Measurements from ENCODE around the gene CCDC57. TPM values are rescaled to one million over a fixed set of nuclear protein-coding genes. Genes with fewer than 3 reads are reported as not detected.

Gene CCDC57
- total and polyA plus RNA-seq, 11 donors, result 4.3 to 17.6 (median 9.5) TPM

- Histone ChIP-seq H3K4me3 (no peak overlapping the region), H3K27ac (no peak overlapping the region), H3K4me1 (no peaks in the 10 kb centered on the region), H3K9me3 (no peaks in the 10 kb centered on the region), H3K36me3 (peaks cover 0 to 10% (median 6%) of the 10 kb centered on the region in 9 donors), H3K27me3 (no peaks in the 10 kb centered on the region)
- WGBS, 4 donors, result 78 to 82% (median 80%) methylated on average over 26 to 32 of the region's 32 CpGs
- TF ChIP-seq POLR2A (IDR thresholded peaks at IDR 0.05), result no peak
- TF ChIP-seq, protein P1, sequence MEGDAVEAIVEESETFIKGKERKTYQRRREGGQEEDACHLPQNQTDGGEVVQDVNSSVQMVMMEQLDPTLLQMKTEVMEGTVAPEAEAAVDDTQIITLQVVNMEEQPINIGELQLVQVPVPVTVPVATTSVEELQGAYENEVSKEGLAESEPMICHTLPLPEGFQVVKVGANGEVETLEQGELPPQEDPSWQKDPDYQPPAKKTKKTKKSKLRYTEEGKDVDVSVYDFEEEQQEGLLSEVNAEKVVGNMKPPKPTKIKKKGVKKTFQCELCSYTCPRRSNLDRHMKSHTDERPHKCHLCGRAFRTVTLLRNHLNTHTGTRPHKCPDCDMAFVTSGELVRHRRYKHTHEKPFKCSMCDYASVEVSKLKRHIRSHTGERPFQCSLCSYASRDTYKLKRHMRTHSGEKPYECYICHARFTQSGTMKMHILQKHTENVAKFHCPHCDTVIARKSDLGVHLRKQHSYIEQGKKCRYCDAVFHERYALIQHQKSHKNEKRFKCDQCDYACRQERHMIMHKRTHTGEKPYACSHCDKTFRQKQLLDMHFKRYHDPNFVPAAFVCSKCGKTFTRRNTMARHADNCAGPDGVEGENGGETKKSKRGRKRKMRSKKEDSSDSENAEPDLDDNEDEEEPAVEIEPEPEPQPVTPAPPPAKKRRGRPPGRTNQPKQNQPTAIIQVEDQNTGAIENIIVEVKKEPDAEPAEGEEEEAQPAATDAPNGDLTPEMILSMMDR (IDR thresholded peaks at IDR 0.05), result no peak
- ATAC-seq (no peak), DNase-seq (no peak)
- intact Hi-C loops (cut with DNase I), result no loop called here
Observed at GRCh38 chr17:82121660-82122629, 90.7 kb downstream of the CCDC57 start.

DNA sequence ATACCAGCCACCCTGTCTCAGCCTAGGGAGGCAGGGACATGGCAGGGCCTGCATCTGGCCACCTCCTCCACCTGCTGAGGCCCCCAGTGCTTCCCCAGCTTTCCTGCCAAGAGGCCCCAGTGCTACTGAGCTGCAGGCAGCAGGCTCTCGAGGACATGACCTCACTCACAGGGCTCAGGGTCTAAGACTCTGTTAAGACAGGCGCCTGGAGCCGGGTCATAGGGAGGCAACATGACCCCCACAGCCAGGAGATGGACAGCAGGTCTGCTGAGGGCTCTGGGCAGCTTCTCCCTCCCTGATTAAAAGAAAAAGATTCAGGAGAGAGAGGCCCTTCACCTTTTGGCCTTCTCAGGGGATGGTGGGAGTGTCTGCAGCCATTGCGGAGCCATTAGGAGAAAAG lies 91.4 kb downstream of the CCDC57 start:
- Histone ChIP-seq H3K9me3 (no peaks in the 10 kb centered on the region), H3K27me3 (no peaks in the 10 kb centered on the region), H3K4me1 (no peaks in the 10 kb centered on the region), H3K27ac (no peak overlapping the region), H3K36me3 (peaks cover 0 to 6% (median 2%) of the 10 kb centered on the region in 9 donors), H3K4me3 (no peak overlapping the region)
- ATAC-seq, result no peak
- intact Hi-C loops (cut with DNase I), result no loop called here
- 80 to 92% (median 86%) methylated on average over 4 of the region's 4 CpGs for whole genome bisulfite sequencing, 4 donors
- TF ChIP-seq POLR2A (IDR thresholded peaks at IDR 0.05), result no peak
- TF ChIP-seq, protein P1 (IDR thresholded peaks at IDR 0.05), result no peak
- no peak for DNase-seq

DNA sequence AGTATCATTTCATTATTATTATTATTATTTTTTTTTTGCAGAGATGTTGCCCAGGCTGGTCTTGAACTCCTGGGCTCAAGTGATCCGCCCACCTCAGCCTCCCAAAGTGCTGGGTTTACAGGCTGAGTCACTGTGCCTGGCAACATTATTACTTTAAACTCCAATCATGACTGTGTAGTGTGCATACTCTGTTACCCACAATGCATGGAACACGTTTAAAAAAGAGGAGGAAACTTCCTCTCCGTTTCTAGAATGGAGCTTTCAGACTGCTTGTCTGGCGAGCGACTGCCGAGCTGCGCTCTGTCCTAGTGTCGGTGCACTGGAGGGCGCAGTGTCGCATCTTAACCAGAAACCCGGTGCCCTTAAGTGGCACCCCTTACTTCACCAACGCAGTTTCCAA lies 92.5 kb downstream of the CCDC57 start:
- WGBS, 4 donors, result 77 to 83% (median 80%) methylated on average over 12 of the region's 12 CpGs
- H3K9me3 ChIP-seq, result no peaks in the 10 kb centered on the region

More for the DNA sequence above, 92.5 kb downstream of the CCDC57 start:
- Histone ChIP-seq H3K27ac (no peak overlapping the region), H3K4me3 (no peak overlapping the region), H3K4me1 (no peaks in the 10 kb centered on the region), H3K27me3 (no peaks in the 10 kb centered on the region), H3K36me3 (peaks cover 0 to 6% (median 2%) of the 10 kb centered on the region in 9 donors)
- TF ChIP-seq, protein P1 (IDR thresholded peaks at IDR 0.05), result no peak
- no peak for TF ChIP-seq POLR2A (IDR thresholded peaks at IDR 0.05)
- intact Hi-C loops (cut with DNase I), result no loop called here
- no peak for ATAC-seq
- DNase-seq, result no peak

Measured in heart left ventricle (tissue), 16 donors.